Left lobe of liver (tissue), 2 donors: ENCODE results near the gene EIF2B5. TPM values are rescaled to one million over a fixed set of nuclear protein-coding genes. Genes with fewer than 3 reads are reported as not detected.

Experiments used
- ATAC-seq: fragments of 200-7000 bp; cut with Tn5 transposase; one replicate; pipeline ENCODE4 v1.9.1; 2020; ENCODE audit warnings: mild to moderate bottlenecking, moderate library complexity
- DNase-seq: peaks from one replicate; pipeline ENCODE4 v3.0.0-alpha.2; 2020; ENCODE audit warnings: low spot score
- total RNA-seq: library from RNA; stranded (reverse); gene quantifications from one replicate; pipeline ENCODE4 v1.2.1, GENCODE V29; 2021
- donor health status: DM: no; HTN: no; CAD: no; lungs with moderate emphysema.
- donor health status: DM: no; HTN: yes; CAD: no.

EIF2B5 gene
- total RNA-seq, 1 donor from 2014 or later = 19.6 TPM

- DNase-seq = no peak
- ATAC-seq = no peak
These were observed 37.7 kb downstream of the EIF2B5 start for GRCh38 chr3:184172681-184173373.

DNA sequence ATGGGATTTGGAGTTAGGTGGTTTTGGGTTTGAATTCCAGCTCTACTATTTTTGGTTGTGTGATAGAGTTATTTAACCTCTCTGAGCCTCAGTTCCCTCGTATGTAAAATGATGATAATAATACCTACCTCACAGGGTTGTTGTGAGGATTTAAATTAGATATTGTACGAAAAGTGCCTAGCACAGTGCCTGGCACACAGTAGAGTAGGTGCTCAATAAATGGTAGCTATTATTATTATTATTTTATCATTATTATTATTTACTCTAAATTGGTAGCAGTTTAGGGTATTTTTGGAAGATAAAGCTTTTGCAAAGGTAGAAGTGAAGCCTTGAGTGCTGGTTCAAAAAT lies 38.2 kb downstream of the EIF2B5 start:
- ATAC-seq (no peak), DNase-seq (no peak)

DNA sequence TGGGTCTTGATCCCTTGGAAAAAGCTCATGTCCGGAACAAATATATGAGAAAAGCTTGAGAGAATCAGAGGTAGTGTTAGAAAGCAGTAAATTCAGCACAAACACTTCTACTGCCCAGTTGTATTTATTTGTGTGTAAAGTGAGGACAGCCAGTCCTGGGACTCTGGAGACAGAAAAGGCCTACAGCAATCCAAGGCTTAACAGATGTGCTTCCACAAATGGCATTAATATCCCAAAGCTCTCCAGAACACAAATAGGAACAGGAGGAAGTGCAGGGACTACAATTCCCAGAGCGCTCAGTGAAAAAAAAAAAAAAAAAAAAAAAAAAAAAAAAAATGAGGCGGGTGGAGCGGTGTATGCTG lies 39.1 kb downstream of the EIF2B5 start:
- no peak for DNase-seq

GRCh38 chr3:184174646-184175492 lies 39.7 kb downstream of the EIF2B5 start, which contains the start of gene AP2M1:
AP2M1 (plus strand) TSS chr3:184174855; CDS start chr3:184176994, 2,139 bp downstream.
- peak; percentile 94 for ATAC-seq
- peak; percentile 99 for DNase-seq

More for the DNA sequence above, 39.1 kb downstream of the EIF2B5 start:
- ATAC-seq = no peak

DNA sequence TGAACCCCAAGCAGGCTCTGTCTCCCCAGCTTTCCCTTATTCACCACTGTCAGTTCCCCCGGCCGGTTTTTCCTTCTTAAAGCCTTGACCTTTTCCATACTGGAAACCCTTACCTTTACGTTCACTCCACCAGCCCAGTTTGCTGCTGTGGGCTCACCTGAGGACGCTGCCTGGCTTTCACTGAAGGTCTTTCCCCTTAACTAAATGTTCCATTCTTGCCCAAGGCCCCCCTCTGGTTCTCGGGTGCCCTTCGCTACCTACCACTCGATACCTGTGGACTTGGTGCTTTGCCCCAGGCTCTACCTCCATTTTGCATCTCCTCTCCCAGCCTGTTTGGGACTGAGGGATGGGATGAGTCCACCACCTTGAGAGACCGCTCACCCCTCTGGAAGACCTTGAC lies 40.3 kb downstream of the EIF2B5 start:
- ATAC-seq = no peak

GRCh38 chr3:184175981-184176376 lies 40.8 kb downstream of the EIF2B5 start:
- ATAC-seq (no peak), DNase-seq (no peak)

More for the DNA sequence above, 40.3 kb downstream of the EIF2B5 start:
- DNase-seq = no peak

DNA sequence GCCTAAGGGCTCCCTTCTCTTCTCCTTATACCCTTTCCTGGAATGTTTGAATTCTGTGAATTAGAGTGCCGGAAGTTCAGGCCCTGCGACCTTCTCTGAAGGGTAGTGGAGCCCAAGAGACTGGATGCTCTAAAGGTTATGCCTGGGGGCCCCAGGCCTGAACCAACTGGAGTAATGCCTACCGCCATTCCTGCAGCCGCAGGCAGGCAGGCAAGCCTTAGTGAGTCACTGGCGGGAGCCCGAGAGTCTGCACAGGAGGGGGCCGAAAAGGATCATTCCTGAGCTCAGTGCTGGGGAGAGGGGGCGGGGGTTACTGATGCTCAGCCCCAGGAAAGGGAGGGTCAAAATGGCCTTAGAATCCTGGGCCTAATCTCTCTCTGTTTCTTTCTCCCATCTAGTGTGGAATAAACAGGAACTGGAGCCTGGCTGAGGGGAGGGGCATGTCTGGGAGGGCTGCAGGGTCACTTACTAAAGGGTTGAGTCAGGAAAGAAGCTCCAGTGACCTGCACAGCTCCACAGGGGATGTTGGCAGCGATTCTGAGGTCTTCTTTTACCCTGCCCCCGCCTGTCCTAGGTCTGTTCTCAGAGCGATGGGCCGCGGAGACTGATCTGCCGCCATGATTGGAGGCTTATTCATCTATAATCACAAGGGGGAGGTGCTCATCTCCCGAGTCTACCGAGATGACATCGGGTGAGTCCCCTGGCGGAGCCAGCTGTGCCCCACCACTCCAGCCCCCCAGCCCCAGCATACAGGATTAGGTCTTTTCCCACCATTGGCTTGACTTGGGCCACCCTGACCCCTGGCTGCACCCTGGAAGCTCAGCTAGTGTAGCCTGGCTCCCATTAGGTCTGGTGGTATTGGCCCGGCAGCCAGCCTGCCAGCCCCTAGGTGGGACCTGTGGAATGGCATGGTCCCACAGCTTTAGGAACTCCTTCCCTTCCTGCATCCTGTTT lies 41.5 kb downstream of the EIF2B5 start:
- peak; percentile 15 for ATAC-seq
- no peak for DNase-seq

- DNase-seq (no peak), ATAC-seq (no peak)
These were observed 42.2 kb downstream of the EIF2B5 start for GRCh38 chr3:184177331-184177731.

DNA sequence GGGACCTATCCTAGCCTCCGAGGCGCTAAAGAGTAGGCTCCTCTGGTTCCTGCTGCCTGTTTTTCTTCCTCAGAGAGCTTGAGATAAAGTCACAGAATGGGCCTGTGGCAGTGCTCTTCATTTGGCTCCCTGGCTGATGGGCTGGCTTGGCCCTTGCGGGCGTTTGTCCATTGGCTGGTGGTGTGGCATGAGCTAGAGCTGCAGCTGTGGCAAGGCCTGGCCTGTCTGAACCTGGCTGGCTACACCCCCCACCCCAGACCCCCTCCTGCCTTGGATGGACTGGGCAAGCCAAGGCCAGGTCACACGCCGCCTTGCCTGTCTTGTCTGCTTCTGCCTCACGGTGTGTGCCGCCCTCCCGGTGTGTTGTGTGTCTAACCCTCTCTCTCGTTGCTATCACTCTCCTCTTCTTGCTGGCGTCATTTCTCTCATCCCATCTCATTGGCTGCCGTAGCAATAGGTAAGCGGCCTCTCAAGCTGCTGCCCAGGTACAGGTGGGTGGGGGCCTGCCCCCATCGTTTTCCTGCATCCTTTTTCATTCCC lies 42.7 kb downstream of the EIF2B5 start:
- DNase-seq (no peak), ATAC-seq (no peak)

DNA sequence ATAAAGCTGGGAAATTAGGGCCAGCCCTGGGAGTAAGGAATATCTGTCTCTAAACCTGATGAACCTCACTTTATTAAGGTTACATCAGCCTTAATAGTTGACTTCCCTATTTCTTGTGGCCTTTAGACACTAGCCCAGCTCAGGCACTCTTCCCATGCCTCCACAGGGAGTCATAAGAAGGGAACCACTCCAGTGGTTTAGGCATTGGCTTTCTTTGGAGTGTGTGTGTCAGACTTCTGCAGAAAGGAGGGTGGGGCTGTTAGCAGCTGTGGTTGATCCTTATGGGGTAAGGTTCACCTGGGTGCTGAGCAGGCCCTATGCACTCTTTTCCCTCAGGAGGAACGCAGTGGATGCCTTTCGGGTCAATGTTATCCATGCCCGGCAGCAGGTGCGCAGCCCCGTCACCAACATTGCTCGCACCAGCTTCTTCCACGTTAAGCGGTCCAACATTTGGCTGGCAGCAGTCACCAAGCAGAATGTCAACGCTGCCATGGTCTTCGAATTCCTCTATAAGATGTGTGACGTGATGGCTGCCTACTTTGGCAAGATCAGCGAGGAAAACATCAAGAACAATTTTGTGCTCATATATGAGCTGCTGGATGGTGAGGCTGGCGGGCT lies 43.5 kb downstream of the EIF2B5 start:
- ATAC-seq = no peak
- DNase-seq = no peak

GRCh38 chr3:184180165-184180564 lies 45.0 kb downstream of the EIF2B5 start:
- no peak for ATAC-seq
- no peak for DNase-seq

DNA sequence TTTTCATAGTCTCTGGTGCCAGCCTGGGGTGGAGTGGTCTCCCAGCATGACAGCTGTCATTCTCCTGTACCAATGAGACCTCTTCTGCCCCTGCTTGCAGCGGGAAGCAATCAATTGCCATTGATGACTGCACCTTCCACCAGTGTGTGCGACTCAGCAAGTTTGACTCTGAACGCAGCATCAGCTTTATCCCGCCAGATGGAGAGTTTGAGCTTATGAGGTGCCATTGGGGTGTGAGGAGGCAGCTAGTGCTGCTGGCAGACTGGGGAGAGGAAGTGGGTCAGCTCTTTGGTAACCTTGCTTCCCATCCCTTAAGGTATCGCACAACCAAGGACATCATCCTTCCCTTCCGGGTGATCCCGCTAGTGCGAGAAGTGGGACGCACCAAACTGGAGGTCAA lies 46.4 kb downstream of the EIF2B5 start:
- DNase-seq (no peak), ATAC-seq (no peak)

GRCh38 chr3:184183679-184184078 lies 48.5 kb downstream of the EIF2B5 start:
- ATAC-seq = no peak
- DNase-seq = no peak

- no peak for DNase-seq
- no peak for ATAC-seq
These were observed 49.5 kb downstream of the EIF2B5 start for GRCh38 chr3:184184546-184185230.

GRCh38 chr3:184185461-184186183 lies 50.5 kb downstream of the EIF2B5 start:
- ATAC-seq = peak; percentile 92
- peak; percentile 100 for DNase-seq

- DNase-seq (no peak), ATAC-seq (peak; percentile 49)
These were observed 51.2 kb downstream of the EIF2B5 start, which contains the start of gene ABCF3 for GRCh38 chr3:184186184-184186901. ABCF3 (plus strand) TSS chr3:184186199; CDS start chr3:184186208, 9 bp downstream.

GRCh38 chr3:184186902-184187207 lies 51.7 kb downstream of the EIF2B5 start:
- ATAC-seq (no peak), DNase-seq (no peak)

DNA sequence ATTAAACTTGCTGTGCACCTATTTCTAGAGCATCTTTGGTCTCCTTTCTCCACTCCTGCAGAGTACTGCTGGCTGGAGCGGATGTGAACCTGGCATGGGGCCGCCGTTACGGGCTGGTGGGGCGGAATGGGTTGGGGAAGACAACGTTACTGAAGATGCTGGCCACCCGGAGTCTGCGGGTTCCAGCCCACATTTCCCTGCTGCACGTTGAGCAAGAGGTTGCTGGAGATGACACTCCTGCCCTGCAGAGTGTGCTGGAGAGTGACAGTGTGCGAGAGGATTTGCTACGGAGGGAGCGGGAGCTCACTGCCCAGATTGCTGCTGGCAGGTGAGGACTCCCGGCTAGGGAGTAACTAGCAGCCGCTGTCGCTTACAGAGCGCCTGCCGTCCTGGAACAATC lies 52.9 kb downstream of the EIF2B5 start:
- DNase-seq (no peak), ATAC-seq (no peak)

DNA sequence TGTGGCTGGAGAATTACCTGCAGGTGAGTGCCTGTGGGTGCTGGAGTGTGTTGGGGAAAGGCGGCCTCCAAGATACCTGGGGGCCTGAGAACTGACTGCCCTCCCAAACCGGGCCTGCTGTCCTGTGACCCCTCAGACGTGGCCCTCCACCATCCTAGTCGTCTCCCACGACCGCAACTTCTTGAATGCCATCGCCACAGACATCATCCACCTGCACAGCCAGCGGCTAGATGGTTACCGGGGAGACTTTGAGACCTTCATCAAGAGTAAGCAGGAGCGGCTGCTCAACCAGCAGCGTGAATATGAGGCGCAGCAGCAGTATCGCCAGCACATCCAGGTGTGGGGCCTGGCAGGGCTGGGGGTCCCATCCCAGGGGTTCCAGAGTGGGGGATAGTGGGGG lies 54.3 kb downstream of the EIF2B5 start:
- no peak for DNase-seq
- no peak for ATAC-seq
